H1 (cell line): Measurements from ENCODE around the gene WDR38. TPM values are rescaled to one million over a fixed set of nuclear protein-coding genes. Genes with fewer than 3 reads are reported as not detected.

Experiments used
- CTCF ChIA-PET: fragments of 300-600 bp; sonication (Branson Sonifier 250); formaldehyde crosslinking; loops from one replicate; lab custom pipeline; 2021; ENCODE audit not compliant: partially characterized antibody; lab: Charles Lee
- POLR2A ChIA-PET: fragments of 300-600 bp; sonication (Branson Sonifier 250); formaldehyde crosslinking; loops from one replicate; lab custom pipeline; 2021; ENCODE audit warnings: inconsistent platforms; ENCODE audit not compliant: partially characterized antibody; lab: Charles Lee
- DNase-seq, 2 experiments: peaks; one replicate each; pipeline versions ENCODE4 v3.0.0 to v3.0.0-alpha.2; 2010 to 2022; ENCODE audit warnings: low spot score in 2 of 2, low read depth in 1 of 2, mixed read lengths in 1 of 2
- FAIRE-seq: peaks from 2 replicates; lab custom pipeline; 2011; peaks lifted over from hg19 to GRCh38; lab: Jason Lieb, UNC
- H2AFZ ChIP-seq: 2 replicates; pipeline ENCODE4 v1.8.1; 2012; ENCODE audit warnings: low read length, inconsistent platforms
- H2AK5ac ChIP-seq: 2 replicates; pipeline ENCODE4 v1.6.1; 2013; ENCODE audit warnings: low read depth, low read length
- H2BK120ac ChIP-seq: replicated peaks from 2 replicates; pipeline ENCODE3; 2013; ENCODE audit warnings: low read depth, low read length, inconsistent platforms
- H2BK12ac ChIP-seq: 2 replicates; pipeline ENCODE4 v1.6.1; 2013; ENCODE audit warnings: low read depth, low read length
- H2BK15ac ChIP-seq: 2 replicates; pipeline ENCODE4 v1.6.1; 2013; ENCODE audit warnings: low read length
- H2BK20ac ChIP-seq: 2 replicates; pipeline ENCODE4 v1.6.1; 2013; ENCODE audit warnings: low read length
- H2BK5ac ChIP-seq: 2 replicates; pipeline ENCODE4 v1.6.1; 2013; ENCODE audit warnings: low read depth, low read length
- H3K14ac ChIP-seq: 2 replicates; pipeline ENCODE4 v1.6.1; 2013; ENCODE audit warnings: inconsistent platforms; ENCODE audit not compliant: insufficient read length
- H3K18ac ChIP-seq: 2 replicates; pipeline ENCODE4 v1.6.1; 2013; ENCODE audit warnings: low read length; ENCODE audit errors: extremely low read depth
- H3K23ac ChIP-seq: 2 replicates; pipeline ENCODE4 v1.6.1; 2013; ENCODE audit warnings: inconsistent platforms; ENCODE audit not compliant: insufficient read length
- H3K23me2 ChIP-seq: 2 replicates; pipeline ENCODE4 v1.6.1; 2013; ENCODE audit warnings: low read depth, low read length
- H3K27ac ChIP-seq: 2 replicates; pipeline ENCODE4 v1.6.1; 2011; ENCODE audit warnings: low read depth, low read length, inconsistent platforms
- H3K27me3 ChIP-seq, 4 experiments: replicated peaks in 1 of 4; 1 replicate in 1 of 4; 2 replicates in 3 of 4; pipeline versions ENCODE4 v1.6.1 to v1.8.1; 2011 to 2013; ENCODE audit warnings: low read length in 3 of 4, mild to moderate bottlenecking in 3 of 4, inconsistent platforms in 2 of 4, mixed read lengths in 2 of 4, moderate library complexity in 1 of 4; ENCODE audit not compliant: control insufficient read depth in 3 of 4, insufficient read depth in 3 of 4; ENCODE audit errors: extremely low read depth in 1 of 4
- H3K36me3 ChIP-seq, 4 experiments: 2 replicates each; pipeline versions ENCODE4 v1.6.1 to v1.8.1; 2011 to 2013; ENCODE audit warnings: mild to moderate bottlenecking in 4 of 4, low read length in 3 of 4, moderate library complexity in 2 of 4, control low read depth in 1 of 4, inconsistent platforms in 1 of 4; ENCODE audit not compliant: insufficient read depth in 4 of 4, control insufficient read depth in 2 of 4
- H3K4ac ChIP-seq: replicated peaks from 2 replicates; pipeline ENCODE3; 2013; ENCODE audit warnings: low read length, low read depth, mixed read lengths, inconsistent platforms; ENCODE audit not compliant: insufficient read length
- H3K4me1 ChIP-seq, 4 experiments: replicated peaks in 1 of 4; 1 replicate in 1 of 4; 2 replicates in 3 of 4; pipeline versions ENCODE4 v1.6.1 to v1.8.1; 2011 to 2013; ENCODE audit warnings: low read length in 3 of 4, inconsistent platforms in 2 of 4, mixed read lengths in 1 of 4; ENCODE audit not compliant: insufficient read depth in 4 of 4, control insufficient read depth in 3 of 4
- H3K4me2 ChIP-seq, 2 experiments: 2 replicates each; pipeline versions ENCODE4 v1.6.1 to v1.8.1; 2011 to 2013; ENCODE audit warnings: low read depth in 2 of 2, low read length in 2 of 2, control low read depth in 1 of 2, inconsistent platforms in 1 of 2, mild to moderate bottlenecking in 1 of 2; ENCODE audit not compliant: insufficient read depth in 1 of 2
- H3K4me3 ChIP-seq, 4 experiments: fragments of 200-600, 300-600 bp in 1 of 4; sonication (generic), shearing (Covaris generic), sonication (Bioruptor Twin) in 1 of 4; 2 replicates each; pipeline versions ENCODE4 v1.5.1 to v1.8.1; 2011 to 2016; ENCODE audit warnings: low read length in 4 of 4, low read depth in 3 of 4, control low read depth in 2 of 4, inconsistent platforms in 2 of 4, mild to moderate bottlenecking in 2 of 4, mixed read lengths in 1 of 4, moderate library complexity in 1 of 4; ENCODE audit not compliant: insufficient read depth in 2 of 4; ENCODE audit errors: extremely low read depth in 1 of 4
- H3K56ac ChIP-seq: replicated peaks from 2 replicates; pipeline ENCODE3; 2013; ENCODE audit warnings: low read depth, mild to moderate bottlenecking, mixed read lengths, low read length, inconsistent platforms; ENCODE audit not compliant: insufficient read length
- H3K79me1 ChIP-seq: 2 replicates; pipeline ENCODE4 v1.6.1; 2013; ENCODE audit warnings: low read depth, low read length, control low read depth
- H3K79me2 ChIP-seq, 2 experiments: 2 replicates each; pipeline versions ENCODE4 v1.6.1 to v1.8.1; 2012 to 2013; ENCODE audit warnings: low read length in 2 of 2, mild to moderate bottlenecking in 2 of 2, inconsistent platforms in 1 of 2; ENCODE audit not compliant: insufficient read depth in 2 of 2, control insufficient read depth in 1 of 2
- H3K9ac ChIP-seq, 4 experiments: replicated peaks in 1 of 4; 1 replicate in 1 of 4; 2 replicates in 3 of 4; pipeline versions ENCODE4 v1.6.1 to v1.8.1; 2011 to 2013; ENCODE audit warnings: low read depth in 3 of 4, low read length in 3 of 4, control low read depth in 2 of 4, mild to moderate bottlenecking in 2 of 4, moderate library complexity in 2 of 4, inconsistent platforms in 1 of 4; ENCODE audit errors: extremely low read depth in 1 of 4
- H3K9me3 ChIP-seq, 2 experiments: 2 replicates each; pipeline versions ENCODE4 v1.6.1 to v1.8.1; 2012 to 2013; ENCODE audit warnings: mild to moderate bottlenecking in 2 of 2, moderate library complexity in 2 of 2, control low read depth in 1 of 2, inconsistent platforms in 1 of 2, low read depth in 1 of 2, low read length in 1 of 2, mixed read lengths in 1 of 2; ENCODE audit not compliant: insufficient read depth in 2 of 2
- H4K20me1 ChIP-seq, 2 experiments: replicated peaks in 1 of 2; 2 replicates each; pipeline versions ENCODE3 to v1.8.1; 2011 to 2013; ENCODE audit warnings: inconsistent platforms in 2 of 2, low read length in 2 of 2, mild to moderate bottlenecking in 1 of 2; ENCODE audit not compliant: insufficient read depth in 2 of 2, control insufficient read depth in 1 of 2
- H4K5ac ChIP-seq: 2 replicates; pipeline ENCODE4 v1.6.1; 2013; ENCODE audit warnings: low read length, low read depth, mixed read lengths, inconsistent platforms; ENCODE audit not compliant: insufficient read length
- H4K8ac ChIP-seq: 2 replicates; pipeline ENCODE4 v1.8.0; 2013; ENCODE audit warnings: mild to moderate bottlenecking, moderate library complexity, low read length, inconsistent platforms; ENCODE audit not compliant: insufficient read depth; ENCODE audit errors: extremely low read depth
- H4K91ac ChIP-seq: replicated peaks from 2 replicates; pipeline ENCODE3; 2013; ENCODE audit warnings: low read length, mixed read lengths, inconsistent platforms; ENCODE audit not compliant: insufficient read length
- CHD2 ChIP-seq: IDR thresholded peaks from 2 replicates; pipeline ENCODE4 v1.6.1; 2012; ENCODE audit warnings: low read length, improper control_type of control experiment
- EZH2 ChIP-seq: fragments of 200-600 bp; sonication (generic); IDR thresholded peaks from 2 replicates; pipeline ENCODE4 v1.7.1; 2012; ENCODE audit warnings: low read depth, mild to moderate bottlenecking, moderate library complexity, low read length, inconsistent platforms; ENCODE audit not compliant: severe bottlenecking
- GABPA ChIP-seq: IDR thresholded peaks from 2 replicates; pipeline ENCODE4 v1.6.1; 2011; ENCODE audit warnings: mild to moderate bottlenecking, low read length, moderate library complexity, borderline replicate concordance; ENCODE audit not compliant: insufficient read depth
- KDM5A ChIP-seq: fragments of 200-600 bp; IDR thresholded peaks from 2 replicates; pipeline ENCODE4 v1.7.1; 2012; ENCODE audit warnings: mild to moderate bottlenecking, low read length, inconsistent platforms, mixed read lengths
- MAFK ChIP-seq: IDR thresholded peaks from 2 replicates; pipeline ENCODE4 v1.6.1; 2012; ENCODE audit warnings: low read depth, mild to moderate bottlenecking, improper control_type of control experiment, low read length
- POU5F1 ChIP-seq: IDR thresholded peaks from 2 replicates; pipeline ENCODE4 v1.6.1; 2011; ENCODE audit warnings: low read depth, mild to moderate bottlenecking, low read length, moderate library complexity
- RAD21 ChIP-seq, 2 experiments: IDR thresholded peaks in 1 of 2; conservative IDR thresholded peaks in 1 of 2; 2 replicates each; pipeline ENCODE4 v1.6.1; 2011; ENCODE audit warnings: low read depth in 2 of 2, low read length in 2 of 2, improper control_type of control experiment in 1 of 2, inconsistent platforms in 1 of 2, mild to moderate bottlenecking in 1 of 2, moderate library complexity in 1 of 2
- SAP30 ChIP-seq: fragments of 300-600 bp; sonication (generic); IDR thresholded peaks from 2 replicates; pipeline ENCODE4 v1.7.1; 2012; ENCODE audit warnings: low read length, moderate library complexity, mild to moderate bottlenecking, inconsistent platforms; ENCODE audit not compliant: insufficient read depth, insufficient replicate concordance
- SIN3A ChIP-seq, 2 experiments: IDR thresholded peaks in 1 of 2; conservative IDR thresholded peaks in 1 of 2; 2 replicates each; pipeline ENCODE4 v1.6.1; 2011 to 2012; ENCODE audit warnings: low read length in 2 of 2, improper control_type of control experiment in 1 of 2, low read depth in 1 of 2, mild to moderate bottlenecking in 1 of 2
- SIRT6 ChIP-seq: IDR thresholded peaks from one replicate; pipeline ENCODE4 v1.7.1; 2012; ENCODE audit warnings: low read length, inconsistent platforms
- SIX5 ChIP-seq: IDR thresholded peaks from 2 replicates; pipeline ENCODE4 v1.6.1; 2011; ENCODE audit warnings: mild to moderate bottlenecking, low read depth, low read length
- SP1 ChIP-seq: IDR thresholded peaks from 2 replicates; pipeline ENCODE4 v1.6.1; 2011; ENCODE audit warnings: low read depth, low read length
- TAF7 ChIP-seq: optimal IDR thresholded peaks from 2 replicates; pipeline ENCODE3; 2011; ENCODE audit warnings: low read depth, mild to moderate bottlenecking, inconsistent platforms, low read length, moderate library complexity, borderline replicate concordance
- TBP ChIP-seq: IDR thresholded peaks from 2 replicates; pipeline ENCODE4 v1.6.1; 2011; ENCODE audit warnings: low read depth, low read length, improper control_type of control experiment
- WGBS, 2 experiments: shearing (Covaris generic) in 1 of 2; methylation state at CpG; one replicate each; pipeline versions ENCODE4 v1.1.6 to v1.1.7; 2013 to 2015; ENCODE audit warnings: low lambda C conversion rate in 2 of 2, mixed read lengths in 2 of 2, inconsistent platforms in 1 of 2, low coverage in 1 of 2, missing lambda C conversion rate in 1 of 2; ENCODE audit not compliant: insufficient replicate concordance in 2 of 2, insufficient coverage in 1 of 2, insufficient read length in 1 of 2; ENCODE audit errors: extremely low coverage in 1 of 2, missing lambda C conversion rate in 1 of 2; 5-methylcytosine and 5-hydroxymethylcytosine counted together
- polyA plus RNA-seq, 7 experiments: library from polyadenylated mRNA; depleted of rRNA in 3 of 7; stranded (reverse) in 5 of 7; unstranded in 2 of 7; fragments of >200 nt in 5 of 7; fragments of 200-250 nt in 2 of 7; gene quantifications; 1 replicate in 5 of 7; 2 replicates in 1 of 7; 4 replicates in 1 of 7; pipeline versions ENCODE4 v1.2.1 to v1.2.3, GENCODE V29; 2011 to 2013; ENCODE audit warnings: missing spikeins in 2 of 7, mixed read lengths in 2 of 7
- total RNA-seq: library from RNA; stranded (reverse); fragmentation: NEBNext Ultra II Directional; extraction: Animal tissue kit (Norgen Biotek cat#: 25700); gene quantifications from 2 replicates; pipeline ENCODE4 v1.2.1, GENCODE V29; 2021

Gene WDR38
- total and polyA plus RNA-seq, 2 of the 8 experiments (the other 6 are each of a cell fraction or from before 2014, with no cell fraction given), result not detected

DNA sequence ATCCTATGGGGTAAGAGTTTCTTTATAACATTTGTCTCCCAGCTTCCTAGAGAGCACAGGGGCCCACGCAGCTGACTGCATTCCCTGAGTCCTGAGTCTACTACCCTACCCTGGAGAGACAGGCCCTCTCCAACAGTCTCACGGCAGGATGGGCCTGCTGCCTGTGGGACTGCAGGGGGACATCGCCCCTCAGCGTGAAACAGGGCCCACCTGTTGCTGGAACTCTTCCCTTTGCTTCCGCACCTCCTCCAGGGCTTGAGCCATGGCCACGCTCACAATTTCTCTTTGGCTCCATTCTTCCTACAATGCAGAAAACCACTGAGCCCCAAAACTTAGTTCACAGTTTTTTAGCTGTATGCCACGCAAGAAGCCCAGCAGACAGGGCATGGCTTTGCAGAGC, 36.9 kb downstream of the WDR38 start:
- H2BK20ac ChIP-seq, result no peak overlapping the region
- no peak overlapping the region for H2AK5ac ChIP-seq
- H3K18ac ChIP-seq, result no peak overlapping the region
- H2BK5ac ChIP-seq, result no peak overlapping the region
- no peak overlapping the region for H3K4me2 ChIP-seq
- H3K36me3 ChIP-seq, result no peaks in the 10 kb centered on the region; a peak in 1 of 8 replicates
- peaks cover 0 to 1% (median 0%) of the 10 kb centered on the region in 4 experiments; a peak in 2 of 7 replicates for H3K4me1 ChIP-seq
- no peak overlapping the region for H3K14ac ChIP-seq
- ChIA-PET CTCF (interaction anchor here (1.2 to 3.0 kb wide), 7 partner anchors 10 to 118 kb away, joined by 3 to 17 read pairs (median 4); partner anchors contain the start of gene WDR38), POLR2A (interaction anchor here (31.1 kb wide), 1 partner anchor 27 kb away, joined by 573 read pairs; the partner anchor contains the start of genes ARPC5L, RPL35 and WDR38)
- 89% methylated on average over 7 of the region's 7 CpGs; no CpG with 5 or more reads in 1 of the 2 experiments for WGBS, 2 experiments
- no peak overlapping the region for H4K5ac ChIP-seq
- H3K9me3 ChIP-seq, result no peaks in the 10 kb centered on the region; a peak in 1 of 4 replicates
- H3K23me2 ChIP-seq, result no peaks in the 10 kb centered on the region
- H2BK120ac ChIP-seq, result no peak overlapping the region
- FAIRE-seq (no peak), DNase-seq (no peak)
- H4K91ac ChIP-seq, result no peak overlapping the region
- H2BK15ac ChIP-seq, result no peak overlapping the region
- H3K79me2 ChIP-seq, result no peaks in the 10 kb centered on the region
- H3K56ac ChIP-seq, result no peak overlapping the region
- no peak overlapping the region for H3K27ac ChIP-seq
- no peak overlapping the region for H3K4me3 ChIP-seq
- no peak overlapping the region for H3K23ac ChIP-seq
- no peaks in the 10 kb centered on the region for H3K27me3 ChIP-seq
- no peak overlapping the region for H3K4ac ChIP-seq
- no peak overlapping the region for H2BK12ac ChIP-seq
- H3K79me1 ChIP-seq, result no peaks in the 10 kb centered on the region
- H3K9ac ChIP-seq, result no peak overlapping the region
- H4K20me1 ChIP-seq, result peaks cover 0 to 2% of the 10 kb centered on the region in 2 experiments
- no peak overlapping the region for H4K8ac ChIP-seq
- H2AFZ ChIP-seq, result no peak overlapping the region
- TF ChIP-seq KDM5A (no peak), RAD21 (IDR thresholded peaks at IDR 0.05 in 1 of 2, conservative IDR thresholded peaks at IDR 0.05 in 1 of 2; ENCODE audit: low read depth in 2 of 2, low read length in 2 of 2) (no peak), GABPA (no peak), SAP30 (no peak), SP1 (no peak), EZH2 (no peak), SIX5 (no peak), TAF7 (no peak), SIRT6 (no peak), SIN3A (conservative IDR thresholded peaks at IDR 0.05 in 1 of 2, IDR thresholded peaks at IDR 0.05 in 1 of 2; ENCODE audit: low read depth in 1 of 2, low read length in 2 of 2) (no peak), CHD2 (no peak), MAFK (no peak), TBP (no peak), POU5F1 (no peak)
